Effector CD4-positive, alpha-beta T cell (primary cell): ENCODE results near the gene PARS2.
"Not testable (repeated sequence)": the region's sequence is repeated elsewhere in the genome, so short reads cannot be mapped to it uniquely, and the experiment has no call there.

ENCODE experiments used
- DNase-seq: peaks from one replicate; pipeline ENCODE4 v3.0.0-alpha.2; 2020

Gene PARS2

DNA sequence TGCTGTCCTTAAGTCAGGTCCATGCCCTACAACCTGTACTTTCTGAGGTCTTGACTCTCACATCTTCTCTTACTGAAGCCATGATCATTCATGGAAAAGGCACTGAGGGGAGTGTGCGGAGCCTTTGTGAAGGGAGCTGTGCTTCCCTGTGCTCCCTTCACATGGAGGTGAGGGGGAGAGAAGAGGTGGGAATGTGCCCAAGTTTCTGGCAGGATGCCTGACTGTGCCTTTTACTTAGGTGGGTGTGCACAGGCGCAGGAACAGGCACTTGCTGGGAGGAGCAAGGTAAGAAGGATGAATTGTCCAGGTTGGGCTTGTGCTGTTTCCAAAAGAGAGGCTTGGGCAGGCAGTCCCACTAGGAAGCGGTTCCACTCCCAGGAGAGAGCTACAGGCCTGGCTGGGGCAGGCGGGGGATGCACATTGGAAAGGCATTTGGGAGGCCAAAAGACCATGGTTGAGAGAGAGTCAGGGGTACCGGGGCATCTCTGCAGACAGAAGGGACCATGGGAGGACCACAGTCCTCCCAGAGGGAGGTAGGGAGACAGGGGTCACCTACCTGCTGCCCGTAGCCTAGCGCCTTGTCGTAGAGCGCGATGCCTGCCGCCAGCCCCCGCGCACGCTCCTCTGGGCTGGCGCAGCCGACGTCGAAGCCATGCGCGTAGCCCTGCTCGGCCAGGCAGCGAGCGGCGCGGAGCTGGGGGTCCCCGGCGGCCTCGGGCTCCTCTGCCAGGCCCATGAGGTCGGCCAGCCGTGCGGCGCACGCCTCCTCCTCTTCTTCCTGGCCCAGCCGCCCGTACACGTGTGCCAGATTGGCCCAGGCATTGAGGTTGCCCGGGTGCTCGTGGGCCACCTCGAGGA is 35.9 kb upstream of the PARS2 start:
- no peak for DNase-seq

GRCh38 chr1:54798769-54799641 is 34.7 kb upstream of the PARS2 start:
- no peak for DNase-seq

- no peak for DNase-seq
Observed at GRCh38 chr1:54798206-54798605, 33.9 kb upstream of the PARS2 start.

DNA sequence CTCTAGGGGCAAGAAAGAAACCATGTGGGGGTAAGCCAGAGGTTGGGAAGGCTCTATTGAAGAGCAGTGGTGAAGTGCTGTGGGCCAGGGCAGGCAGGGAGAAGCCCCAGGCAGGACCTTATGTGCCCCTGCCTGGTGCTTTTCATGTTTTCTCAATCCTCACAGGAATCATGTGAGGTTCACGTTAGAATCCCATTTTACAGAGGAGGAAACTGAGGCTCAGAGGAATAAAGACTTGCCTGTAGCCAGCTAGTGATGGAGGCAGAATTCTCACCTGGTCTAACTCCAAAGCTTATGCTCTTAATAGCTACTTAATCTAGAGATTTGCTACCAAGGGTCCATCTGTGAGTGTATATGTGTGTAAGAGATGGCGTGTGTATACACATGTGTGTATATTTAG is 32.6 kb upstream of the PARS2 start:
- DNase-seq = no peak

DNA sequence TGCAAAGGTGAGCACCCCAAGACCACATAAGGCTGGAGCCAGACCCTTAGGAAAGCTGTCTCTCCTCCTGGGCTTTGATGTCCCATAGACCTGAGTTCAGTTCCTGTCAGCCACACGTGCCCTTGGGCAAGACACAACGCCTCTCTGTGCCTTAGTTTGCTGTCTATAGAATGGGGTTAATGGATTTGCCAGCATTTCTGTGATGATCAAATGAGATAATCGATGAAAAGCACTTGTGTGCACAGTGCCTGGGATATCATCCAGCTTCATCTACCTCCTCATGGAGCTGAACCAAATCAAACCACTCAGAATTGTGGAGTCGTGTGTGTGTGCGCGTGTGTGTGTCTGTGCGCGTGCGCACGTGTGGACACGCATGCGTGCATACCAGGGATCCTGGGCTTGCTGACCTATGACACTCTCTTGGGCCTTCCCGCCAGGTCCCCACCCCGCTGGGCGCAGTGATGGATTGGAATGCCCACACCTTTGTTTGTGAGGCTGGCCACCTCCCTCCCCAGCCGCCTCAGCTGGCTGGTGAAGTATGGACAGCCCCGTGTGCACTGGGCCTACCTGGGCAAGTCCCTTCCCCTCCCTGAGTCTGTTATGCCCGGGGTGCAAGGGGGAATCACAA is 31.6 kb upstream of the PARS2 start:
- no peak for DNase-seq

- DNase-seq = no peak
Observed at GRCh38 chr1:54795356-54795665, 31.0 kb upstream of the PARS2 start.

GRCh38 chr1:54794451-54795355 is 30.4 kb upstream of the PARS2 start:
- DNase-seq = no peak

- no peak for DNase-seq
Observed at GRCh38 chr1:54792686-54793282, 28.5 kb upstream of the PARS2 start.

DNA sequence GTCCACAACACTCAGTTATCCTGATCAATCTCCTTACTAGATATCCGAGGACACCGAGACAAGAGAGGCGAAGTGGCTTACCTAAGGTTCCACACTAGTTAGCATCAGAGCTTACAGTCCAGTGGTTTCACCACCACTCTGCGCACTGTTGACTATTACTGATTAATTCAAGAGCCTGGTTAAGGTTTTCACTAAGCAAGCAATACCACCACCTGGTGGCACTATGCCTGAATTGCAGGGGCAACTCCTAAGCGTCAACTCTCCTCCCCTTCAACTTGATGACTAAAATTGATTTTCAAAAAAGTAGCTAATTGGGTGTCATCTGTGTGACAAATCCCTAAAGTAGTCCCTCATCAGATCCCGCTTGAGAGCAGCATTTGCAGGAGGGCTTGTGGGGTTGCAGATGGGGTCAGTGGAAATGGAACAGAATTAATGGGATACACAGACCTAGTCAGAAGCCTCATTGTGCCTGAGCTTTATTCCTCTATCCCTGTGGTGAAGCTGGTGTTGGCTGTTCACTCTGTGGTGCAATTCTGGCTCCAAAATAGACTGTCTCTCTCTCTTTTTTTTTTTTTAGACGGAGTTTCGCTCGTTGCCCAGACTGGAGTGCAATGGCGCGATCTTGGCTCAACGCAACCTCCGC is 27.7 kb upstream of the PARS2 start:
- no peak for DNase-seq

DNA sequence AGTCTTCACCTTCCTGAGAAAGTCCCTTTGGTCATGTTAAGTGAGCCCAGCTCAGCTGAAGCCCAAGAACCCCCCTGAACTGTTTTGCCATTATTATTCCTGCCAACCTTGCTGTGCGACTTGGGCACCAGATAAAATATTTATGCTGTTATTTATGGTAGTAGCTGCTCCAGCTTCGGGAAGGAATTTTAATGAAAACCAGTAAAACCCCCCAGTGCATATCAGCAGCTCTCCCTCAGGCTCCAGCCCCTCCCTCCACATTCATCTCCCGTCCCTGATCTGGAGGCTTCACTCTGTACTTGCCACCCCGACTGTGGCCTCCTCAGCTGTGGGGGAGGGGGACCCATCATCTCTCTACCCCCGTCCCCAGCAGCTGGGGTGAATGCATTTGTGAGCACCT is 24.1 kb upstream of the PARS2 start:
- no peak for DNase-seq

- DNase-seq = no peak
Observed at GRCh38 chr1:54787604-54788003, 23.3 kb upstream of the PARS2 start.

DNA sequence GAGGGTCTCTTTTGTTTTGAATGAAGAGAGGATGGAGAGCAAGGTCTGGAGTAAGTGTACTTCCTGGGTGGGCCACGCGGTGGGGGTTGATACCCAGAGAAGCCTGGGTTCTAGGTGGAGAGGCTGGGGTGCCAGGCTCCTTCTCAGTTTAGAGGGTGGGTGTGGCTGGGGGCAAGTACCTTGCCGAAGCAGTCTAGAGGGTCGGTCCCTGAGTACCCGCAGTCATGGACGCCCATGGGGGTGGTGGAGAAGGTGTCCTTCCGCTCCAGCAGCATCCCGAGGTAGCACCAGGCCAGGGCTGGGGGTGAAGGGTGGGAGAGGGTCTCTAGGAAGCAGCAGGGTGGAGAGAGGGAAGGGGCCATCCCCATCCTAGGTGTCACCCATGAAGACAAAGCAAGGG is 22.5 kb upstream of the PARS2 start:
- no peak for DNase-seq

DNA sequence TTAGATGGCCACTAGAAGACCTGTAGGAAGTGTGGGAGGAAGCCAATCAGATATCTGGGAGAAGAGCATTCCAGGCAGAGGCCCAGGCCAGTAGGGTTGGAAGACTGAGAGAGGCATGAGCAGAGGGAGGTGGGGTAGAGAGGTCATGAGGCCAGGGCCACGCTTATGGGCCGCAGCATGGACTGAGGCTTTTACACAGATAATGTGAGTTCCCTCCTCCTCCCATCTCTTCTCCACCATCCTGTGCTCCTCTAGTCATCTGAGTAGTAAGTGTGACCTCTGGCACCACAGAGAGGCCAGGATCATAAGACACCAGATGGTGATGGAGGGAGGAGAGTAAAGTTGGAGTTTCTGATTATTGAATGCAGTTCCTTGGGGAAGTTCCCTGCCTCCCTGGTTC is 19.7 kb upstream of the PARS2 start:
- no peak for DNase-seq

- no peak for DNase-seq
Observed at GRCh38 chr1:54782588-54782987, 18.3 kb upstream of the PARS2 start.

GRCh38 chr1:54782156-54782555 is 17.8 kb upstream of the PARS2 start:
- DNase-seq = no peak

GRCh38 chr1:54781023-54781723 is 16.9 kb upstream of the PARS2 start:
- no peak for DNase-seq

DNA sequence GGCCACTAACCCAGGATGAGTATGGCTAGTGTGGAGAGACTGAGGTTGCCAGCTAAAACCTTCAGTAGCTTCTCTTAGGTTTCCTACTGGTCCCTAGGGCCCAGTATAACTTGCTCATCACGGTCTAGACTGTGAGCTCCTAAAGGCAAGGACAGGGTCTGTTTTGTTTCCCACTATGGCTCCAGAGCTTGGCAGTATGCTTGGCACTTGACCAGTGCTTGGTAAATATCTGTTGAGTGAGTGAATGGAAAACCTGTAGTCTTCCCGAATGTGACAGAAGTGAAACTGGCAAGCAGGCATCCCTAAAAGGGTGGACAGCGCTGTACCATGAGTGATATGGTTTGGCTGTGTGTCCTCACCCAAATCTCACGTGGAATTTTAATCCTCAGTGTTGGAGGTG is 13.1 kb upstream of the PARS2 start:
- DNase-seq = no peak

- DNase-seq = no peak
Observed at GRCh38 chr1:54777011-54777410, 12.7 kb upstream of the PARS2 start.

DNA sequence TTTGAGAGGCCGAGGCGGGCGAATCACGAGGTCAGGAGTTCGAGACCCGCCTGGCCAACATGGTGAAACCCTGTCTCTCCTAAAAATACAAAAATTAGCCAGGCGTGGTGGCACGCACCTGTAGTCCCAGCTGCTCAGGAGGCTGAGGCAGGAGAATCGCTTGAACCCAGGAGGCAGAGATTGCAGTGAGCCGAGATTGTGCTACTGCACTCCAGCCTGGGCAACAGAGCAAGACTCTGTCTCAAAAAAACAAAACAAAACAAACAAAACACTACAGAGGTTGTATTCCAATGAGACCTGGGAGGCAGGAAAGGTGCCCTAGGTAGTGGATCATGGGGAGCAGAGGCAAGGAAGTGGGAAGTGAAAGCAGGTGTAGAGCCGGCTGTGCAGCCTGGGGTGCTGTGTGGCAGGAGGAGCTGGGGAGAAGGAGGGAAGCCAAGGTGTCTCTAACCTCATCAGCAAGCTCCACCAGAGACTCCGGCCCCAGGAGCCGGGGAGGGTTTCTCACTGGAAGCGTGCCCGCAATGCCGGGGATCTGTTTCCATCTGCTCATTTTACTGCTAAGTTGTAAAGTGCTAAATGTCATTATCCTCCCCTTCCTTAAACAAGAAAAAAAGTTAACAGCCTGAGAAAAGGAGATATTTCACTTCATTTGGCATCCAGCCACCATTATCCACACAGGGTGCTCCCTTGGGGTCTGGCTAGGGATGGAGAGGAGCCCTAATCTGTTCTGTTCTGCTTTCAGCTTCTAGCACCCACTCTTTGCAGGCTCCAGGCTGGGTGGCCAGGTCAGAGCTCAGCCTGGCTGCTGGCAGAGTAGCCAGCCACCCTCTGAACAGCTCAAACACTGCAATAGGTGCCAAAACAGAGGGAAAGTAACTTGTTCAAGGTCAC is 11.8 kb upstream of the PARS2 start:
- DNase-seq = not testable (repeated sequence)
